Omental fat pad (tissue), 4 donors: ENCODE results near the gene TBC1D13. TPM values are rescaled to one million over a fixed set of nuclear protein-coding genes. Genes with fewer than 3 reads are reported as not detected.
"Not testable (repeated sequence)": the region's sequence is repeated elsewhere in the genome, so short reads cannot be mapped to it uniquely, and the experiment has no call there.

Experiments
- ATAC-seq: fragments of 150-250 bp; one replicate; pipeline ENCODE4 v1.9.1; 2016; ENCODE audit warnings: mild to moderate bottlenecking, moderate library complexity; ENCODE audit not compliant: low FRiP score
- DNase-seq: peaks from one replicate; pipeline ENCODE4 v3.0.0-alpha.2; 2019; ENCODE audit warnings: low spot score
- total RNA-seq, 4 donors: library from RNA; depleted of rRNA; stranded (reverse); fragments of >200 nt; gene quantifications; one replicate each; pipeline ENCODE4 v1.1.0, GENCODE V29; 2016
- TF ChIP-seq, protein P1 (sequence below), 3 donors: fragments of 450-650 bp; IDR thresholded peaks; one replicate each; pipeline ENCODE4 v1.5.1; 2016 to 2017; ENCODE audit warnings: antibody characterized with exemption in 3 of 3, mild to moderate bottlenecking in 3 of 3, moderate library complexity in 2 of 3

The TBC1D13 gene
- total RNA-seq, 4 donors from 2014 or later: 12.1 to 21.4 (median 14.9) TPM

DNA sequence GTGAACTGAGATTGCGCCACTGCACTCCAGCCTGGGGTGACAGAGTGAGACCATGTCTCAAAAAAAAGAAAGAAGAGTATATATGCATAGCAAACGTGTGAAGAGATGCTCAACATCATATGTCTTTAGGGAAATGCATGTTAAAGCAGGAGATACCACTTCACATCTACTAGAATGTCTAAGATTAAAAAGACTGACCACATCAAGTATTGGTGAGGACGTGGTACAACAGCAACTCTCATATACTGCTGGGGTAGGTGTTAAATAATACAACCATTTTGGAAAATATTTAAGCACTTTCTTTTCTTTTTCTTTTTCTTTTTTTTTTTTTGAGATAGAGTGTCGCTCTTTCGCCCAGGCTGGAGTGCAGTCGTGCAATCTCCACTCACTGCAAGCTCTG is 1.6 kb upstream of the TBC1D13 start:
- TF ChIP-seq, protein P1, sequence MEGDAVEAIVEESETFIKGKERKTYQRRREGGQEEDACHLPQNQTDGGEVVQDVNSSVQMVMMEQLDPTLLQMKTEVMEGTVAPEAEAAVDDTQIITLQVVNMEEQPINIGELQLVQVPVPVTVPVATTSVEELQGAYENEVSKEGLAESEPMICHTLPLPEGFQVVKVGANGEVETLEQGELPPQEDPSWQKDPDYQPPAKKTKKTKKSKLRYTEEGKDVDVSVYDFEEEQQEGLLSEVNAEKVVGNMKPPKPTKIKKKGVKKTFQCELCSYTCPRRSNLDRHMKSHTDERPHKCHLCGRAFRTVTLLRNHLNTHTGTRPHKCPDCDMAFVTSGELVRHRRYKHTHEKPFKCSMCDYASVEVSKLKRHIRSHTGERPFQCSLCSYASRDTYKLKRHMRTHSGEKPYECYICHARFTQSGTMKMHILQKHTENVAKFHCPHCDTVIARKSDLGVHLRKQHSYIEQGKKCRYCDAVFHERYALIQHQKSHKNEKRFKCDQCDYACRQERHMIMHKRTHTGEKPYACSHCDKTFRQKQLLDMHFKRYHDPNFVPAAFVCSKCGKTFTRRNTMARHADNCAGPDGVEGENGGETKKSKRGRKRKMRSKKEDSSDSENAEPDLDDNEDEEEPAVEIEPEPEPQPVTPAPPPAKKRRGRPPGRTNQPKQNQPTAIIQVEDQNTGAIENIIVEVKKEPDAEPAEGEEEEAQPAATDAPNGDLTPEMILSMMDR (IDR thresholded peaks at IDR 0.05): no peak
- DNase-seq (no peak), ATAC-seq (no peak)

DNA sequence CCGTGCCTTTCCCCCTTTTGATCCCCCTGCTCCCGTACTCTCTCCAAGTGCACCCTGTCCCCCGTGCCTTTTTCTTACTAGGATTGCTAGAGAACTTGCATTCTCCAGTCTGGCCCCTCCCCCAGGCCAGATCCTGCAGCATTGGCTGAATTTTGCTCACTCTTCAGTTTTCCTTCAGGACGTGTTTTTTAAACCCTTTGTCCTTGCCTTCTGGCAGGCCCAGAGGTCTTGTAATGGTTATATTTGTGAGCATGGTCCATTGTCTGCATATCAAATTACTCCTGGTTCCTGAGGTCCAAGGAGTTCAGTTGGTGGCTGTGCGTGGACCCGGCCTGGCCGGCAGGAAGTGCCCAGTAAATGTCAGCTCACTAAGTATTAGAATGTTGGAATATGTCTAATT is 606 bp downstream of the TBC1D13 start:
- ATAC-seq: no peak
- no peak for DNase-seq
- TF ChIP-seq, protein P1 (IDR thresholded peaks at IDR 0.05): no peak

DNA sequence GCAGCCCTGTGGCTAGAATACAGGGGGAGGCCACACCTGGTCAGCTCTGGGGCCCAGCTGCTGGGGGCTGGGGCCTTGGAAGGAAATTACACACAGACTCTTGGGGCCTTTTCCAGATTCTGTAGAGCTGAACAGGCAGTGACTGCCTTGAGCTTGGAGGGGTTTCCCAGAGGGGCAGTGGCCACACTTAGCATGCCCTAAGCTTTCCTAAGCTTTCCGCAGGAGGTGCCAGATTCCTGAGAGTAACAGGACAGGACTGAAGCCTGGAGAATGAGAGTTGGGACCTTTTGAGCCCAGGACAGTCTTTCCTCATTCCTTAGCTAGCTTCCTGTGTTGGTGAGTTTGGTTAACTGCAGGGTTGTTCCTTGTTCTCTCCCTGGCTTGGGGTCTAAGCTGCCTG is 1.4 kb downstream of the TBC1D13 start:
- TF ChIP-seq, protein P1 (IDR thresholded peaks at IDR 0.05): no peak
- ATAC-seq (no peak), DNase-seq (no peak)

DNA sequence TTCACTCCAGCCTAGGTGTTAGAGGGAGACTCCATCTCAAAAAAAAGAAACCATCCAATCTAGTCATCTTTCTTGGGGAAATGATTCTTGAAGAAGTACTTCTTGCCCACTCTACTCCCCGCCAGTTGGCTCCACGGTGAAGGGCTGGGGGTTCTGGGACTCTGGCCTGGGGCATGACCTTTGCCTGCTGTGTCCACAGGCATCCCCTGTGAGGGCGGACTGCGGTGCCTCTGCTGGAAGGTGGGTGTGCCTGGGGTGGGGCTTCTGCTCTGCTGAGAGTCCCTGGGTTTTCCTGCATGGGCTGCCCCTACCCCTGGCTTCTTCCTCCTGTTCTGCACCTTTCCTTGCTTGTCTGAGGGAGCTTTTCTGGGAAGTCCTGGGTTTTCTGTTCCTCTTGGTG is 3.5 kb downstream of the TBC1D13 start:
- TF ChIP-seq, protein P1 (IDR thresholded peaks at IDR 0.05): no peak
- ATAC-seq (no peak), DNase-seq (no peak)

DNA sequence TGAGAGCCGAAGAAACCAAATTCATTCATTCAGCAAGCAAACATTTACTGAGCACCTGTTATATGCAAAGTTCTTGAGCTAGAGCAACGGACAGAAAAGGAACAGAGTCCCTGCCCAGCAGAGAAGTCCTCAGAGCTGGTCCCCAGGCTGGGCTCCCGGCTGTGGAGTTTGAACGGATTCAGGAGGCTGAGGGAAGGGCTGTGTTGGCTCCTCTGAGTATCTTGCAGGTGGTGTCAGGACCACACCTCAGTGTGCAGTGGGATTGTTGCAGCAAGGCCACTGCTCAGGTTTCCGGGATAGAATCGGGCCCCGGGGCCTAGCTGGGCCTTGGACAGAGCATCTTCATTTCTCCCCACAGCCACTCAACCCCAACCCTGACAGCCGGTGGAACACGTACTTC is 5.1 kb downstream of the TBC1D13 start:
- ATAC-seq (no peak), DNase-seq (no peak)
- TF ChIP-seq, protein P1 (IDR thresholded peaks at IDR 0.05): no peak

DNA sequence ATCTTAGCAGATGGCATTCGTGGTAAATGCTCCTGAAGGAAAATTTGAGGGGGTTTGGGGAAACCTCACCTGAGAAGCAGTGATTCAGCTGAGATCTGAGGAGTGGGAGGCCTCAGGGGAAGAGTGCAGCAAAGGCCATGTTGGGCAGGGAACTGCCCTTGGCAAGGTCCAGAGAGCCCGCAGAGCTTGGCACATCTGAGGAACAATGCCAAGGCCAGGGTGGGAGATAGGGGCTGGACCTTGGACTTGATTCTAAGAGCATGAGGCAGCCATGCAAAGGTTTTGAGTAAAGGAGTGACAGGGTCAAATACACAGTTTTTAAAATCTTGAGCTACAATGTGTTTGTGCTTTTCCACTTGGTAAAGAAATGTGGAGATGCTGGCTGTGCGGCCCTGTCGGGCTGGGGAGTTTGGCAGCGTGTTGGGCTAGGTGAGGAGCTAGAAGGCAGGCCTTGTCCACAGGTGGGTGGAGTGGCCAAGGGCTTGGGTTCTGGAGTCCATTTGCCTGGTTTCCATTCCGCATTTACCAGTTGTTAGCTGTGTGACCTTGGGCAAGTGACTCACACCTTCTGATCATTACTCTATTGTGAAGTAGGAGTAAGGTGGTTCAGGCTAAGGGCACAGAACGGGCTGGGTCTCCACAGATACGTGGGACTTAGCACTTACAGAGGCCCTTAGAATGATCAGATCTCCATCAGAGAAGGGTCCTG is 6.1 kb downstream of the TBC1D13 start:
- DNase-seq: no peak
- TF ChIP-seq, protein P1 (IDR thresholded peaks at IDR 0.05): no peak
- ATAC-seq: no peak

DNA sequence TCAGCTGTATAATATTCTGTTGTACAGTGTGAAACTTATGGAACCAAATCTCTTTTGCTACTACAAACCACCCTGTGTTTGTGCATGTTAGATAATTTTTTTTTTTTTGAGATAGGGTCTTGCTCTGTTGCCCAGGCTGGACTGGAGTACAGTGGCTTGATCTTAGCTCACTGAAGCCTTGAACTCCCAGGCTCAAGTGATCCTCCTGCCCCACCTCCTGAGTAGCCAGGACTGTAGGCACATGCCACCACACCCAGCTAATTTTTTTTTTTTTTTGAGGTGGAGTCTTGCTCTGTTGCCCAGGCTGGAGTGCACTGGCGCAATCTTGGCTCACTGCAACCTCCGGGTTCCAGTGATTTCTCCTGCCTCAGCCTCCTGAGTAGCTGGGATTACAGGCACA is 7.9 kb downstream of the TBC1D13 start:
- ATAC-seq, DNase-seq: not testable (repeated sequence)
